Panc1 (cell line): ENCODE data around the gene SLX9.

Experiments
- CTCF ChIP-seq: fragments of 450-650 bp; IDR thresholded peaks from 2 replicates; pipeline ENCODE4 v1.5.1; 2017; ENCODE audit warnings: mild to moderate bottlenecking
- REST ChIP-seq, 2 experiments: IDR thresholded peaks; 2 replicates each; pipeline ENCODE4 v1.6.1; 2011 to 2012; ENCODE audit warnings: low read depth in 2 of 2, control low read depth in 1 of 2, low read length in 1 of 2, mild to moderate bottlenecking in 1 of 2, moderate library complexity in 1 of 2; ENCODE audit not compliant: insufficient read depth in 1 of 2

GRCh38 chr21:44918107-44918470 is 21.7 kb upstream of the SLX9 start:
- TF ChIP-seq CTCF (no peak), REST (IDR thresholded peaks at IDR 0.05; ENCODE audit: insufficient read depth in 1 of 2, low read depth in 2 of 2, low read length in 1 of 2) (no peak)
